ENCODE results near the gene MYH11. TPM values are rescaled to one million over a fixed set of nuclear protein-coding genes. Genes with fewer than 3 reads are reported as not detected.

MYH11 gene
- total and polyA plus RNA-seq, 8 donors = 1.6 to 24.7 (median 5.0) TPM

- TF ChIP-seq CTCF (IDR thresholded peaks at IDR 0.05) = no peak
- DNase-seq (no peak), FAIRE-seq (no peak), ATAC-seq (no peak)
- Histone ChIP-seq H3K27ac (no peak overlapping the region), H3K9me3 (no peaks in the 10 kb centered on the region), H3K4me1 (no peaks in the 10 kb centered on the region), H3K27me3 (no peaks in the 10 kb centered on the region), H3K36me3 (no peaks in the 10 kb centered on the region), H3K4me3 (no peak overlapping the region)
- intact Hi-C loops (cut with DNase I) = loop anchor here in 1 of 3 donors (10.0 kb wide), 2 partner anchors 49 to 369 kb away; no protein-coding TSS in a partner anchor
- 55 to 69% methylated on average over 7 of the region's 7 CpGs for WGBS, 2 donors
Measured at GRCh38 chr16:15775663-15776304, 81.0 kb downstream of the MYH11 start.

GRCh38 chr16:15775209-15775608 is 81.6 kb downstream of the MYH11 start:
- no peaks in the 10 kb centered on the region for H3K9me3 ChIP-seq
- no peaks in the 10 kb centered on the region for H3K36me3 ChIP-seq
- intact Hi-C loops (cut with DNase I) = loop anchor here in 1 of 3 donors (10.0 kb wide), 2 partner anchors 50 to 370 kb away; no protein-coding TSS in a partner anchor
- no peak overlapping the region for H3K27ac ChIP-seq
- ATAC-seq (no peak), DNase-seq (no peak), FAIRE-seq (no peak)
- TF ChIP-seq CTCF (IDR thresholded peaks at IDR 0.05) = no peak
- no peaks in the 10 kb centered on the region for H3K4me1 ChIP-seq
- H3K27me3 ChIP-seq = no peaks in the 10 kb centered on the region
- H3K4me3 ChIP-seq = no peak overlapping the region

- no peak for DNase-seq
- 51 to 56% methylated on average over 6 of the region's 6 CpGs for WGBS, 2 donors
- Histone ChIP-seq H3K27ac (no peak overlapping the region), H3K4me1 (no peaks in the 10 kb centered on the region), H3K4me3 (no peak overlapping the region), H3K27me3 (no peaks in the 10 kb centered on the region), H3K36me3 (no peaks in the 10 kb centered on the region), H3K9me3 (no peaks in the 10 kb centered on the region)
- no peak for FAIRE-seq
- ATAC-seq = no peak
- intact Hi-C loops (cut with DNase I) = loop anchor here in 1 of 3 donors (10.0 kb wide), 2 partner anchors 51 to 371 kb away; no protein-coding TSS in a partner anchor
- TF ChIP-seq CTCF (IDR thresholded peaks at IDR 0.05) = no peak
Measured at GRCh38 chr16:15773968-15774367, 82.9 kb downstream of the MYH11 start.

GRCh38 chr16:15772579-15773293 is 84.1 kb downstream of the MYH11 start:
- intact Hi-C loops (cut with DNase I) = loop anchor here in 1 of 3 donors (10.0 kb wide), 2 partner anchors 52 to 372 kb away; no protein-coding TSS in a partner anchor
- TF ChIP-seq CTCF (IDR thresholded peaks at IDR 0.05) = no peak
- no peak overlapping the region for H3K4me3 ChIP-seq
- no peak for DNase-seq
- no peaks in the 10 kb centered on the region for H3K27me3 ChIP-seq
- no peak overlapping the region for H3K27ac ChIP-seq
- no peaks in the 10 kb centered on the region for H3K4me1 ChIP-seq
- ATAC-seq = no peak
- H3K9me3 ChIP-seq = no peaks in the 10 kb centered on the region
- WGBS, 2 donors = 74 to 82% methylated on average over 11 of the region's 11 CpGs
- no peak for FAIRE-seq
- no peaks in the 10 kb centered on the region for H3K36me3 ChIP-seq

GRCh38 chr16:15771694-15772093 is 85.1 kb downstream of the MYH11 start:
- no peak for TF ChIP-seq CTCF (IDR thresholded peaks at IDR 0.05)
- WGBS, 2 donors = 82 to 84% methylated on average over 7 of the region's 7 CpGs
- Histone ChIP-seq H3K4me3 (no peak overlapping the region), H3K4me1 (no peaks in the 10 kb centered on the region), H3K36me3 (no peaks in the 10 kb centered on the region), H3K27ac (no peak overlapping the region), H3K27me3 (no peaks in the 10 kb centered on the region), H3K9me3 (no peaks in the 10 kb centered on the region)
- intact Hi-C loops (cut with DNase I) = loop anchor here in 1 of 3 donors (10.0 kb wide), 2 partner anchors 53 to 373 kb away; no protein-coding TSS in a partner anchor
- no peak for DNase-seq
- no peak for ATAC-seq
- FAIRE-seq = no peak

All from pancreas (tissue), 10 donors.